Lung (tissue), 12 donors: Measurements from ENCODE around the gene MESP2. TPM values are rescaled to one million over a fixed set of nuclear protein-coding genes. Genes with fewer than 3 reads are reported as not detected.

ENCODE experiments used
- ATAC-seq: fragments of 200-7000 bp; cut with Tn5 transposase; one replicate; pipeline ENCODE4 v1.9.1; 2020; ENCODE audit warnings: moderate number of reproducible peaks; ENCODE audit not compliant: insufficient read depth, low FRiP score
- DNase-seq, 3 donors: peaks; one replicate each; pipeline ENCODE4 v3.0.0-alpha.2; 2013 to 2017
- H3K27ac ChIP-seq, 2 donors: one replicate each; pipeline ENCODE4 v1.5.1; 2013; ENCODE audit warnings: mild to moderate bottlenecking in 2 of 2, moderate library complexity in 2 of 2, control low read depth in 1 of 2, inconsistent platforms in 1 of 2, low read depth in 1 of 2, low read length in 1 of 2
- H3K27me3 ChIP-seq, 3 donors: one replicate each; pipeline ENCODE4 v1.5.1; 2013; ENCODE audit warnings: low read length in 2 of 3; ENCODE audit not compliant: control insufficient read depth in 3 of 3, insufficient read depth in 3 of 3
- H3K36me3 ChIP-seq, 4 donors: one replicate each; pipeline ENCODE4 v1.5.1; 2013; ENCODE audit warnings: low read length in 4 of 4, mild to moderate bottlenecking in 1 of 4, moderate library complexity in 1 of 4; ENCODE audit not compliant: control insufficient read depth in 4 of 4, insufficient read depth in 4 of 4
- H3K4me1 ChIP-seq, 5 donors: one replicate each; pipeline ENCODE4 v1.5.1; 2013; ENCODE audit warnings: low read length in 5 of 5, mild to moderate bottlenecking in 2 of 5, moderate library complexity in 1 of 5; ENCODE audit not compliant: control insufficient read depth in 5 of 5, insufficient read depth in 5 of 5
- H3K4me3 ChIP-seq: one replicate; pipeline ENCODE4 v1.5.1; 2013; ENCODE audit warnings: mild to moderate bottlenecking, control low read depth, moderate library complexity
- H3K9ac ChIP-seq, 2 donors: one replicate each; pipeline ENCODE4 v1.5.1; 2013; ENCODE audit warnings: low read length in 2 of 2, control low read depth in 1 of 2; ENCODE audit not compliant: insufficient read depth in 1 of 2
- H3K9me3 ChIP-seq, 4 donors: one replicate each; pipeline ENCODE4 v1.5.1; 2013; ENCODE audit warnings: low read length in 3 of 4, mild to moderate bottlenecking in 1 of 4, moderate library complexity in 1 of 4; ENCODE audit not compliant: control insufficient read depth in 4 of 4, insufficient read depth in 3 of 4
- CTCF ChIP-seq: IDR thresholded peaks from 2 replicates; pipeline ENCODE4 v1.5.1; 2012; ENCODE audit warnings: mild to moderate bottlenecking; ENCODE audit errors: control extremely low read depth, extremely low read depth
- WGBS, 2 donors: extraction: QIAGEN DNeasy Blood & Tissue Kit; methylation state at CpG; one replicate each; pipeline ENCODE4 v1.1.7; 2013; 5-methylcytosine and 5-hydroxymethylcytosine counted together
- polyA plus RNA-seq, 2 donors: library from polyadenylated mRNA; stranded (reverse); fragments of 200-250 nt; gene quantifications; one replicate each; pipeline ENCODE4 v1.2.1, GENCODE V29; 2013
- total RNA-seq, 2 donors: library from RNA; depleted of rRNA in 1 of 2; stranded (reverse); fragments of >200 nt in 1 of 2; gene quantifications; one replicate each; pipeline ENCODE4 v1.2.1, GENCODE V29; 2014 to 2021
- donor health status: control.
- donor health status: control.
- donor health status: Bipolar disorder and iron deficiency.
- donor health status: healthy.
- donor health status: DM: yes; HTN: yes; CAD: no.

The MESP2 gene
- total and polyA plus RNA-seq, 4 donors: 0.17 to 0.71 (median 0.55) TPM; not detected in 1

- no peak overlapping the region for H3K27ac ChIP-seq
- peak in 1 of 3 donors; percentile 29 for DNase-seq
- no peak for ATAC-seq
- no peak overlapping the region for H3K4me3 ChIP-seq
- 63 to 74% methylated on average over 8 of the region's 8 CpGs for WGBS, 2 donors
- TF ChIP-seq CTCF: no peak
- no peaks in the 10 kb centered on the region for H3K4me1 ChIP-seq
- no peak overlapping the region for H3K9ac ChIP-seq
- H3K9me3 ChIP-seq: no peaks in the 10 kb centered on the region
- no peaks in the 10 kb centered on the region for H3K36me3 ChIP-seq
- H3K27me3 ChIP-seq: no peaks in the 10 kb centered on the region
Observed at GRCh38 chr15:89732451-89733172, 43.5 kb upstream of the MESP2 start.

- no peak overlapping the region for H3K4me3 ChIP-seq
- H3K9me3 ChIP-seq: no peaks in the 10 kb centered on the region
- H3K36me3 ChIP-seq: no peaks in the 10 kb centered on the region
- H3K27me3 ChIP-seq: no peaks in the 10 kb centered on the region
- no peak for DNase-seq
- WGBS, 2 donors: 64 to 76% methylated on average over 4 of the region's 4 CpGs
- no peak overlapping the region for H3K9ac ChIP-seq
- H3K4me1 ChIP-seq: no peaks in the 10 kb centered on the region
- TF ChIP-seq CTCF: no peak
- no peak overlapping the region for H3K27ac ChIP-seq
- no peak for ATAC-seq
Observed at GRCh38 chr15:89735773-89736172, 40.4 kb upstream of the MESP2 start.

GRCh38 chr15:89740137-89740536, 36.0 kb upstream of the MESP2 start:
- no peaks in the 10 kb centered on the region for H3K36me3 ChIP-seq
- H3K4me1 ChIP-seq: no peaks in the 10 kb centered on the region
- peak; percentile 58 to 84 (median 76) for DNase-seq
- WGBS, 2 donors: 5 to 6% methylated on average over 8 of the region's 8 CpGs
- peak; percentile 86 for TF ChIP-seq CTCF
- no peak overlapping the region for H3K27ac ChIP-seq
- H3K9me3 ChIP-seq: no peaks in the 10 kb centered on the region
- no peak overlapping the region for H3K9ac ChIP-seq
- ATAC-seq: peak; percentile 70
- no peaks in the 10 kb centered on the region for H3K27me3 ChIP-seq
- no peak overlapping the region for H3K4me3 ChIP-seq
